Stimulated activated CD4-positive, alpha-beta T cell treated with anti-CD3 and anti-CD28 coated beads, TNF-alpha, amount 100 ng/mL, for 4 hours (primary cell): ENCODE measurements around the gene OSBPL10.

Source experiments
- DNase-seq, 3 experiments: peaks; one replicate each; pipeline ENCODE4 v3.0.0-alpha.2; 2020; ENCODE audit warnings: low read depth in 3 of 3

Gene OSBPL10

DNA sequence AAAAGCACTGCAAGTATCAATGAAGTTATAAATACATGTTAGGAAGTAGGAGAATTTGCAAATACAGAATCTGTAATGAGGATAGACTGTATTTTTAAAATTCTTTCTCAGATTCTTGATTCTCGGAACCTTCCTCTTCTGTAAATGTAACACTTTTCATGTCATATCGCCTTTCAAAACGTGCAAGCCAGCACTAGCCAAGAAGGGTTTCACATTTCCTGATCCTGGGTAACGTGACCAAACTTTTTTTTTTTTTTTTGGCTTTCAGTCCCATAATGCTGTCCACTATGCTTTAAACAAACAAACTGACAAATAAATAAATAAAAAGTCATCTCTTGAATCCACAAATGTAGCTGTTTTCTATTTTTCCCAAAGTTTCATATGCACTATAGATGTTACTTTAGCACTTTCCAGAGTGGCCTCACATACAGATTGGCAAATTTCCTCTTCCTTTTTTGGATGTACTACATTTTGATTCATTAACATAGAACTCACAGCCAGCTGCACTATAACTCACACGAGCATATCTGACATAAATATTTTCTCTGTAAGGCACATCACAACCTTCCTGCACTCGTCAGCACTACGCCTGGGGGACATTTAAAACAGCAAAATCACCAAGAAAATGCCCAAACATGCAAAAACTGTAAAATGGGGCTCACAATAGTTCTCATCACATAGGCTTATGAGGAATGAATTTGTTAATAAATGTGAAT is 208.1 kb downstream of the OSBPL10 start:
- DNase-seq = no peak

GRCh38 chr3:31772272-31772671 is 208.8 kb downstream of the OSBPL10 start:
- no peak for DNase-seq

DNA sequence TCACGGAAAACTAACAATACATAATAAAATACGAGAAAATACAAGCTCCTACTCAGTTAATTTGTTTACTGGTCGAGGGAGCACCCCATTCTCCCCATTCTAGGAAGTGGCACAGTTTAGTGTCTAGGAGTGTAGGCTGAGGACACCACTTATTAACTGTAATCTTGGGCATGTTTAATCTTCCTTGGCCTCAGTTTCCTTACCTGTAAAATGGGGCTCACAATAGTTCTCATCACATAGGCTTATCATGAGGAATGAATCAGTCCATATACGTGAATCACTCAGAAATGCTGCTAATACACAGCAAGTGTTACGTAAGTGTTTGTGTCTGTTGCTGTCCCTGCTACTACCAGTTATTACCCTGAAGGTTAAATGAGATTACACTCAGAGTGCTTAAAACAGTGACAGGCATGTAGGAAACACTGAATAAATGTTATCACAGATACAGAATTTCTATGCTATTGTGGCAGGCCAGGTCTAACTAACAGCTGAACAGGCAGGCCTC is 210.2 kb downstream of the OSBPL10 start:
- no peak for DNase-seq

- DNase-seq = peak; percentile 5 to 28 (median 9)
Observed at GRCh38 chr3:31768479-31769125, 212.5 kb downstream of the OSBPL10 start.

- DNase-seq = no peak
Observed at GRCh38 chr3:31767920-31768319, 213.1 kb downstream of the OSBPL10 start.

- no peak for DNase-seq
Observed at GRCh38 chr3:31766669-31767068, 214.4 kb downstream of the OSBPL10 start.

DNA sequence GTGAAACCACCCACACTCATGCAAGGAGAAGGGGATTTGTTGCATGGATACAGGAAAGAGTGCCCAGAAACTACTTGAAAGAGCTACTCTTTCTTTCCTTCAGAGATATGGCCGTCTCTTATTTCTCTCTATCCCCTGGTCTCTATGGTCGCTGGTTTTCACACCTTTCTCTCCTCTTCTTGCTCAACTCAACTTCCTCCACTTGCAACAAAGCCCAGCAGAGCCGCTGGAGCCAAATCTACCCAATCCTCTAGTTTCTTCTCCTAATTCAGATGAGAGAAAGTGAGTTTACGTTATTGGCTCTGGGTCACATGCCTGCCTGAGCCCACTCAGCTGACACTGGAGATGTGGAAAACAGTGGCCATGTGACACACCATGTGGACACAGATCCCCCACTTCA is 215.2 kb downstream of the OSBPL10 start:
- no peak for DNase-seq

DNA sequence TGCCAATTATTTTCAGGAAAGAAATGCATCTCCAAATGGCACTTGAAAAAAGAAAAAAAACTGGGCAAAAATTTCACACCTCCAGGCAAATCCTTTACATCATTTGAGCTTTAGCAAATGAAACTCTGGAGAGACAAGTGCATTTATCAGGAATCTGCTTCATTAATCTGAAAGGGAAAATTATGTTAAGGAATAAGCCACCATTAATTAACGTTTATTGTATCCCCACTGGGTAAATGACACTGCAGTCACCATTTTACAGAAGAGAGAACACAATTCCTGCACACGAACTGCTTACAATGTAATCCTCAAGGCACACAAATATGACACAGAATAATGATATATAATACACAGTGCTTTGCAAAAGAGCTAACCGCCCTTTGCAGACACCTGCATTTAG is 217.3 kb downstream of the OSBPL10 start:
- DNase-seq = no peak

DNA sequence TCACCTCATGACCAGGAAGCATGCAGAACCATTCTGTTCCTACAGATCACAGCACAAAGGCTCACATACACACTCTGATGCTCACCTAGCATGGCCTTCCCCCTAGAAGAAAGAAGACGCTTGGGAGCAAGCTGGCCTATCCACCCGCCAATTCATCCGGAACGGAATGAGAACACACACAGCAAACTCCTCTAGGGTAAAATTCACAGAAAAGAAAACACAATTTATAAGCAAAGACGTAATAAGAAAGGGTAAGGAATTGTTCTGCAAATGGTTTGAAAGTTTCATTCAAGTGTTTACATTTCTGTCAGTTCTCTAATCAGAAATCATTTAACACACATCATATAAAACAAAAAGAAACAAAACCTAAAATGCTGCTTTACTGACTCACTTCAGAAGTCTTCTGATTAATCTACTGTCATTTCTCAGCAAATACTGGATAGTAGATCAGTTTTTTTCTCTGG is 218.1 kb downstream of the OSBPL10 start:
- DNase-seq = no peak

DNA sequence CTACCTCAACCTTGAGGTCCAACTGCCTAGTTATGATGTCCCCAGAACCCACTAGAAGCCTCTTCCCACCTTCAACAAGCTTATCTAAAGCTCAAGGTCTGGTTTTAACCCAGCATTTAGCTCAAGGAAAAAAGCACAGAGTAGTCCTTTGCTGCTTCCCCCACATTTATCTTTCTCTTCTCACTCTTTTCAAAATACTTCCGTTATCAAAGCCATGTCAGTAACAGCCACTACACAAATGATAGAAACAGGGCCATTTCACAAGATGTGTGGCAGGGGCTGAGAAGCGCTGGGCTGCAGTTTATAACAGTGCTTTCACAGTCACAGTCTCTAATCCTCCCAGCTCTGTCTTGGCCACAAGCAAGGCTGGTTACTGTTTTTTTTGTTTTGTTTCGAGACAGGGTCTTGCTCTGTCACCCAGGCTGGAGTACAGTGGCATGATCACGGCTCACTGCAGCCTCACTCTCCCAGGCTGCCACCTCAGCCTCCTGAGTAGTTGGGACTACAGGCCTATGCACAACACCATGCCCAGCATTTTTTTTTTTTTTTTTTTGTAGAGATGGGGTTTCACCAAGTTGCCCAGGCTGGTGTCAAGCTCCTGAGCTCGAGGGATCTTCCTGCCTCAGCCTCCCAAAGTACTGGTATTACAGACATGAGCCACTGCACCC is 218.8 kb downstream of the OSBPL10 start:
- no peak for DNase-seq

DNA sequence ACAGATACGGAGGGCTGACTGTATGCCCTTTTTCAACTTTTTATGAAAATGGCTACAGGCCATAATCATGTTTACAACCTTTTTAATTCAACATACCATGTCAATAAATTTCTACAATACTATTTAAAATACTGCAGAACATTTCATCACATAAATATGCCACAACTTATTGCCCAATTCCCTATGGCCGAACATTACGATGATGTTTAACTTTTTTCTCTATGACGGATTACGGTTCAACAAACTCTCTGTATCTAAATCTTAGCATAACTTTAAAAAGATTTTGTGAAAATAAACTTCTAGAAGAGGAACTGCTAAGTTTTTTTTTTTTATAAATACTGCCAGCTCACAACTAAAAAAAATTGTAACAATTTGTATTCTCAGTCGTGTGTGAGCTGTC is 220.4 kb downstream of the OSBPL10 start:
- no peak for DNase-seq

- no peak for DNase-seq
Observed at GRCh38 chr3:31758322-31758965, 222.6 kb downstream of the OSBPL10 start.

DNA sequence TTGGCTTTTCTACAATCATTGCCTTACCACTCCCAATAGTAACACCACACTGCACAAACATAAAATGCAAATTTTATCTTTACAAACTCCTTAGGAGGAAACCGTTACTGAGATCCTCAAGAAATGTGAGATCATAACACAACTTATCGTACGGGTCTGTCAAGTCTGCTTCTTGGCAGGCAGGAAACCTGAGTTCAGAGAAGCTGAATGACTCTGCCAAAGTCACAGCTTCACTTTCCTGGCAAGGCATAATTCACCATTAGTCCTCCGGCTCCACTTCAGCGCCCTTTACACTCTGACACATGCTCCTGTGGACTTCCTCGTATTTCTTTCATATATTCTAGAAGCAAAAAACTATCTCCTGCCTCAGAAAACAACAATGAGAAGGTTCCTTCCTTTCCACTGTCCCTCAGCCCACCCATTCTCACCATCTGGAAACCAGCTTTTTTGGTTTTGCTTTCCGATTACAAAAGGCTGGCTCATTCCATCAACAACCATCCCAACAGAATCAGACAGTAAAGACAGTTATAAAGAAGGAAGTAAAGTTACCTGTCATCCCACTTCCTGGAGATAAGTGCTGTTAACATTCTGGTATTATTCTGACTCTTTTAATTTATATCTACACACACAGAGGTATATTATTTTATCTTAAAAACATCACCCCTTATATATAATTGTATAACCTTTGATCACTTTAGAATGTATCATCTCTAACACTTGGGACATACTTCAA is 225.0 kb downstream of the OSBPL10 start:
- DNase-seq = no peak

GRCh38 chr3:31754575-31755278 is 226.3 kb downstream of the OSBPL10 start:
- DNase-seq = no peak

DNA sequence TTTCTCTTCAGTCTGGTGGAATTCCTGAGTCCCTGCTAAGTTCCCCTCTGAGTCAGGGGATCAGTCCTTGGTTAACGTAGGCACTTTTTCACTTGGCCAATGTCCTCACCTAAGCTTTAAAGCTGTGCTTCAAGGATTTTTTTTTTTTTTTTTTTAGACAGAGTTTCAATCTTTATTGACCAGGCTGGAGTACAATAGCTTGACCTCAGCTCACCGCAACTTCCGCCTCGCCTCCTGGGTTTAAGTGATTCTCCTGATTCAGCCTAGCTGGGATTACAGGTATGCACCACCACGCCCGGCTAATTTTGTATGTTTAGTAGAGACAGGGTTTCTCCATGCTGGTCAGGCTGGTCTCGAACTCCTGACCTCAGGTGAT is 228.0 kb downstream of the OSBPL10 start:
- no peak for DNase-seq

- DNase-seq = no peak
Observed at GRCh38 chr3:31752305-31753049, 228.6 kb downstream of the OSBPL10 start.

- DNase-seq = no peak
Observed at GRCh38 chr3:31750341-31750740, 230.7 kb downstream of the OSBPL10 start.

GRCh38 chr3:31748933-31749295 is 232.1 kb downstream of the OSBPL10 start:
- DNase-seq = no peak

DNA sequence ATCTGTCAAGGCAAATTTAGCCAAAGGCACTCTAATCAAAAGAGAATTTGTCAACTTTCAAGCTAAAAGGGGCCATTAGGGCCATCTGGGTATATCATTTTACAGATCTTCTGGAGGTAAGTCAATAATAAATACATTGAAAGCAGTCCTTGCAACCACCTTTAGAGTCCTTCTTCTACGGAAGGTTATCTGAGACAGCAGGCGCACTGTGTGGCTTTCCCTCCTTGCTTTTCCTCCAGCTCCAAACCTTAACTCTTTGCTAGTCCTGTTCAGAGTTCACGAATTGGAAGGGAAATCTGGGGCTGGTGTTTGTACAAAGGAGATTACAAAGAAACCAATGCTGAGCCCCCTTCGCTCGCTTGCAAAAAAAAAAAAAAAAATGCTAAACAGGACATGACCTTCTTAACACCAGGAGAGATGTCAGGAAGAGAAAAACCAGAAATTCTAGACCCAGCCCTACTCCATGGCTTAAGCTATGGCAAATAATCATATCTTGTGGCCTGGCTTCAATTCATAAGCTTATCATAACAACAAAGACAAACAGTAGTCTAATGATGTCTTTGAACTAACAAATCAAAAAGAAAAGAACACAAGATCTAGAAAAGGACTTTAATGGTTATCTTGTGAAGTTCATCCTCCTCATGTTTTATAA is 232.7 kb downstream of the OSBPL10 start:
- DNase-seq = no peak

- no peak for DNase-seq
Observed at GRCh38 chr3:31747785-31748184, 233.3 kb downstream of the OSBPL10 start.
